Activated T-cell treated with anti-CD3 and anti-CD28 coated beads, Interleukin-2, amount 50 U/mL, for 48 hours (primary cell): ENCODE results near the gene RHOBTB1.

Source experiments
- DNase-seq, 2 experiments: peaks; one replicate each; pipeline ENCODE4 v3.0.0-alpha.2; 2020

RHOBTB1 gene

DNA sequence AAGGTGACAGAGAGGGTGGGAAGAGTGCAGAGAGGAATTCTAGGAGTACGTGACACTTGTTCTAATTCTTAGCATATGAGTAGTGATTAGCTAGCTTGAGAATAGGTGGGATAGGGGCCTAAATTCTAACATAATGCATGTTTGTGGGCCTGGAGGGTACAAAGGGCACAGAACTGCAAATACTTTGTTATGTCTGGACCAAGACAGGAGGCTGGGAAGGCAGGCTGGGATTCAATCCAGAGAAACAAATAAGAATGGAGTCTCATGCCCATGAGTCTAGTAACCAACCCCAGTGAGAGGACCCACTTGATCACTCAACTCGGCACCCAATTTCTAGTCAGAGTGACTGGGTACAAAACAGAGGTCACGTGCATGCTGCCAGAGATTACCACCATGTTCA, 40.9 kb downstream of the RHOBTB1 start:
- no peak for DNase-seq

DNA sequence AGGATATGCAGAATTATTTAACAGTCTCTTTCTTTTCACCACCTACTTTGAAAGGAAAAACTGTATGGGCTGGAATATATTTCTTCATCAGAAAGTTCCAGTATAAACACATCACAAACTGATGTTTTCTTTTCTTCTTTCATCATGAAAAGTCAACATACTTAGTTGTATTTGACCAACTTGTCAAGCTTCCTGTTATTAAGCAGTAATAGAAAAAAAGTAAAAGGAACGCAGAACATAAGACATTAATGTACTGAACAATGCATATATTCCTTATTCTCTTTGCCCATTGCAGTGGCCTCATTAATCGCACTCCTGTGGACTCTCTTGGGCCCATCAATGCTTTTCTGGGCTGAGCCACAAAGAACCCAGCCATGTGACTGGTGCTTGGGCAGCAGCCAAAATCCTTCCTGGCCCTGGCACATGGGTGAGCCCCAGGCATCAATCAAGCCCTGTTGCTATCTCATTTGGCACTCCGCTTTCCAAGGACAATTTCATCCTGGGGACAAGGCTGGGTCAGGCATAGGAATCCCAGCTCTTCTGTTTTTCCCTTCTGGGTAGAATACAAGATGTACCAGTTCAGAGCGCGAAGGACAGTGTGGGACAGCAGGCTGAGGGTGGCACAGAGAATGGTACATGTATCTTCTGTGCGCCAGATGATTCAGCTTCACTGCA, 42.3 kb downstream of the RHOBTB1 start:
- DNase-seq: no peak

DNA sequence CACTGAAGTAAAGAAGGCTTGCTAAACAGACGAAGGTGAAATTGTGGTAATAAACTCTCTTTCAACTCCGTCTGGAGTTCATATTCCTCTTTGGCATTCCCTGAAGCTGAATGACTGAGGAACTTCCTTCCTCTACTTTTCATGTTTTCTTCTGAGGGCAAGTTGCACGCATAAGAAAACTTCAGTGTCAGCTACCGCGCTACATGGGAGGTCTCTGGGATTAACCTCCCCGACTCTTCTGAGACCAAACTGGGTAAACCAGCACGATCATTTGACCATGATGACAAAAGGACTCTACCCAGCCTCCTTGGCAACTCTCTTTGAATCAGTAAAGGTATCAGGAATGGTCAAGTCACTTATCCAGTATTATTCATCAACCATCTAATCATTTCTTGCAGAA, 44.7 kb downstream of the RHOBTB1 start:
- DNase-seq: no peak

DNA sequence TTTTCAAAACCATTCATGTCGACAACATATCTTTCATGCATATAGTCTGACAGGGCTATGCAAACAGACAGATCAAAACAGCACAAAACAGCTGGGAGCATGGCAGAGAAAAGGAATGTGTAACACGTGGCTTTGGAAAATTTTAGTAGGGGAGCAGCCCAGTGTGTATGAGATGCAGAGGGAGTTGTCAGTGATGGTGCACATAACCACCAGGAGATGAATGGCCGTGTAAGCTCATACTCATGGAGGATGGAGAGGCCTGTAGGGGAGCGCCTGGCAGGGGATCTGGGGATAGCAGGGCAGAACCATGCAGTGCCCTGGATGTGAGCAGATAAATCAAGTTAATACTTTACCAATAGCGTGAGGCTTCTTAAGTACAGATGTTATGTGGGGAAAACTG, 45.7 kb downstream of the RHOBTB1 start:
- no peak for DNase-seq

DNA sequence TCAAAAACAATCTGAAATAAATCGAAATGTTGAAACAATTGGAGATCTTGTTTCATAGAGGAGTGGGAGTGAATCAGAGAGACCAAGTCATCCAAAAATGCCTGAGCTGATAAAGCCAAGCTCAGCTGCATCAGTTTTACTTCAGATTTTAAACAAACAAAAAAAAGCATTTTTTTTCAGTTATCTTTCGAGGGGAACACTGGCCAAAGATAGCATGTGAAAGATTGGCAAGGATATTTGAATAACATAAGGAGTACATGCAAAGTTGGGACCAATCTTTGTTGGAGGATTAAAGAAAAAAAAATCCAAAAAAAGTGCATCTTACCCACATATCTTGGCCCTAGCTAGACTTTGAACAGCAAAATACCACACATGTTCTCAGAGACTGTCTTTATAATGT, 47.2 kb downstream of the RHOBTB1 start:
- no peak for DNase-seq

DNA sequence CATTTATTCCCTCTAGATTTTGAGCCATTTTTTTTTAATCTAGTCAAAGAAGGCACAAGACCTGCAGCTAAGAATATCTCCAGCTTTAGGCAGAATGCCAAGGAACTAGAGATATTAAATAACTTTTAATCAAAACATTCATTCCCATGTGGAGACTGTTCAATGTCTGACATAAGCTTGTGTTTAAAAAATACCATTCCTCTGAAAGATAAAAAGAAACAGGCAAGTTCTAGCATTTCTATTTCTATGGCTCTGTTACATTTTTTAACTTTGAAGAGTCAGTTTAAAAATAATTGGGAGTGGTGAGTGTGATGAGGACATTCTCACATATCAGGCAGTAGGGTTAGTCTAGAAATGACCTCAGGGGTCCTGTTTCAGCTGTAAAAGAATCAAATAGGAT, 48.0 kb downstream of the RHOBTB1 start:
- DNase-seq: no peak

DNA sequence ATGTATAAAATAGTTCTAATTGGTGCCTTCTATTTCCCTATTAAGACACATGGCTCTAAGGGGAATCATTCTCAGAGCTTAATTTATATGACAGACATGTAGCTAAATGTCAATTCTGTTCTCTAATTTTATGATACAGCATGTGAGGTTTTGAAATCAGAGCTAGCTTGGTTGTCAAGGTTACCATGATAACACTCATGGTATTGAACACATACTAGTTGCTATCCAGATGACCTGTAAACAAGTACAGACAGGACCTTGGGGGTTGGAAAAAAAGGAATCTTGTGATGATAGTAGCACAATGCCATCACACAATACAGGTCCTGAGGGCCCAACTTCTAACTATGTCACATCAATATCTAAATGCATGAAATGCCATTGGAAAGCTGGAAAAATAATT, 49.2 kb downstream of the RHOBTB1 start:
- no peak for DNase-seq

DNA sequence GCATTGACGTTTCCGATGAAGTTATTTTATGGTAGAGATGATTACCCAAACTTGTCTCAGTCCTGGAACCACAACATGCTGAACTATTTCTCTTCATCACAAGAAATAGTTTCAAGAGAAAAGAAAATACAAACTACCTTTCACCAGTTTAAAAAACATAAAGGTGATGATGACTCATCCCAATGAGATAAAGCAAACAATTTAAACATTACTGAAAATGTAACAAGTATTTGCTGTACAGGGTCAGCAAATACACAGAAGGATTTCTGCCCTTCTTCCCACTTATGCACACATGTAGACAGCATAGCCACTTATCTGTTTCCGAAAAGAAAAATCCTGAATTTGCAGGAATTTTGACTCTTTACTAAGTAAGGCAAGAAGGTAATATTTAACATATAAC, 50.8 kb downstream of the RHOBTB1 start:
- no peak for DNase-seq

DNA sequence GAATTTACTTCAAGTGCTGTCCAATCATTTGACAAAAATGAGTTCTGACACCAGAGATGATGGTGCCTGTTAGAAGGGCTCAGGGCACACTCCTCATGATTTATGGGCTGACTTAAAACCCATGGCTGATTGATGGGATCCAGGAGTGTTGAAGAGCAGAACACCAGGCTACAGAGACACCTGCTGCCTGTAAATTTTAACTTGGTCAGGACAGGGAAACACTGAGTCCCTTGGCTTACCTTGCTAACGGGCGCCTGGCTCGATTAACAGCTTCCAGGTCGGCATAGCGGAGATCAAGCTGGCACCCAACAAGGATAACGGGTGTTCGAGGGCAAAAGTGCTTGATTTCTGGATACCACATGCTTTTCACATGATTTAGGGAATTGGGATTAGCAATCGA, 51.4 kb downstream of the RHOBTB1 start:
- DNase-seq: no peak

DNA sequence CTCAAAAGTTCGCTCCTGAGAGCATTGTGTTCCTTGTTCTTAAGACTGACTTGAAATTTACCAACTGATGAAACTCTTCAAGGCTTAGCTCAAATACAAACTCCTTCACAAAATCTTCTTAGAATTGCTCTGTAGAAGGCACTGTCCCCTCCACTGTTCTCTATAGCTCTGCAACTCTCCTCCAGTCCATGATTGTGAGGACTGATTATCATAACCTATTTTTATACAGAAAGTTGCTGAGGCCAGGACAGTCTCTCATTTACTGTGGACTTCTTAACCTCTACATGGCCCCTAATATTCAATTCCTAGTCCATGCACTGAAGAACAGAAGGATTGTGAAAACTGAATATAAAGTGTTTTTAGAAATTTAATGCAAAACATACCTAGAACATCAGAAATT, 53.2 kb downstream of the RHOBTB1 start:
- DNase-seq: no peak

DNA sequence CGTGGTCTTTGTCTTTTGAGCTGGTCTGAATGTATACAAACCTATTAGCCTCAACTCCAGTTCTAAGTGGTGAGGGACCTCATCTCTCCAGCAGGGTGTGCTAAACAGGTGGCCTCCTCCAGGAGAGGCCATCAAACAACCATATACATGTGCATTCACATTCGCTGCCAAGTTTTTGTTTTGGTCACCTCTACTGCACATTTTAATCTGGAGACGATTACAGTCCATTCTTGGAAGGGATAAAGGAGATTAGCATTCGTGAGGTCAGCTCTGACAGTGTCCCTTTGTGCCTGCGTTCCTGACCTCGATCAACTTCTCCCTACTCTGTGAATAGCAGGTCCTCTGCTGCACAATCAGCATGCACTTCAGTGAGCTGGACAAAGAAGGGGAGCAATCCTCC, 60.8 kb downstream of the RHOBTB1 start:
- no peak for DNase-seq

DNA sequence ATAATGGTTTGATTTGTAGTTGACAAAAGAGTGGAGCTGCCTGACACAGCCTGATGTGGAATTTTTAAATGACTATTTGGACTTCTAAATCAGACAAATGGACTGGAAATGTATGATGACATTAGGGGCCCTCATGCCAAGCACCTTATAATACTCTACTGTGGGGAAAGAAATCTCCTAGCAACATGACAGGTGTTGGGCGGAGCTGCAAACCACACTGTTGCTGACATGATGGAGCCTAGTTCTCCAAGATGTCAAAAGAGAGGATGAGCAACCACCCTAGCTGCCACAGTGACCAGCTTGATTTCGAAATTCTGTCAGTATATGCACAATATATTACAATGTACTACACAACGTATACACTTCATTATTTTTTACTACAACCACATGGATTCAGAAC, 65.8 kb downstream of the RHOBTB1 start:
- no peak for DNase-seq

DNA sequence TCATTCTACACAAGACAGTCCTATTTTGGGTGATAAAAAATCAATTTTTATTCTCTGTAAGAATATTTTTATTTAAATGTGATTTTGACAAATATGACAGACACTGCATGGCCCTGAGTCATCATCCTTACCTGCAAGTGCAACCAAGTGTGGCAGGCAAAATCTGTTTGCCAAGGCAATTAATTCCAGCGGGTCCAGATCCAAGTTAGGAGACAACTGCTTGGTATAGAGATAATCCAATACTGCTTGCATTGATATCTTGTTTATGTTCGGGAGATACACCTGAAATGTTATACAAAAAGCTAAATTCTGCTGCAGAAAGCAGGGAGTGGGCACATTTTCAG, 66.2 kb downstream of the RHOBTB1 start:
- no peak for DNase-seq

DNA sequence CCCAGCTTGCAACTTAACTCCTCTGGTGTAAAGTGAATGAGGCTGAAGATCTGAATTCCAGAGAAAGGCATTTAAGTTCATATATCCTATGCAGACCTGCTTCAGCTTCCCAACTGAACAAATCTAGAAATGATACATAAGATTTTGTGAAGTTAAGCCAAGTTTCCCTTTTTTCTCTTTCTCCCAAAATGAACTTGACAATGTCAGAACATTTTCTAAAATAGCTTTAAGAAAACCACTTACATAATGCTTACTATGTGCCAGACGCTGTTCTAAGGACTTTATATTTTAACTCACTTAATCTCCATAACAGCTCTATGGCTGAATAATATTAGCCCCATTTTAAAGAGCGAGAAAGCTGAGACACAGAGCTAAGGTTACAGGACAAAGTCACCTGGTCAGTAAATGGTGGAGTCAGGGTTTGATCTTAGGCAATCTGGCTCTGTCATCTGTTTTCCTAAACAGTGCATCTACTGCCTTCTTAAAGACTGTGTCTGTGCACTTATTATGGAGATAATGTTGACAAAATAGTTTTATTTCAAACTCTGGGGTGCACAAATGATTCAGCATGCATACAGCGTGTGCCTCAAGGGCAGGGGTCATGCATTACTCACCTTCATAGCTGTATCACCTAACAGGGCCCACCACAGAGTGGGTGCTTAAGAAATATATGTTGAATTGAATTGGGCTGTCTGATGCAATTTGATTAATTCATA, 66.8 kb downstream of the RHOBTB1 start:
- no peak for DNase-seq

DNA sequence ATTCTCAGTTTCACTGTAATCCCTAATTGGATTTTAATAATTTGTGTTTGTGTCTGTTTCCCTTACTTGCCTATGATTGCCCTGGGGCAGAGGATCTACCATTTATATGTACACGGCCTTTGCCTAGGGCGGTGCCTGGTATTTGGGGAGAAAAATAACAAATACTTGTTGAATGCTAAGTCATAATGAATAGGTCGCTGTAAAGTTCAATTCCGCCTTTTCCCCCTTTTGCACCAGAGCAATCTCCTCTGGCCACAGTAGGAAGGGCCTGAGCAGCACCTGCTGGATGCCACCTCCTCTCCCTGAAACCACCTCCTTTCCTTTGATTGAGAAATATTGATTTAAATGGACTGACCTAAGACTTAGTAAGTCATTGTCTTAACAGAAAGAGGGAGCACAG, 70.2 kb downstream of the RHOBTB1 start:
- no peak for DNase-seq

DNA sequence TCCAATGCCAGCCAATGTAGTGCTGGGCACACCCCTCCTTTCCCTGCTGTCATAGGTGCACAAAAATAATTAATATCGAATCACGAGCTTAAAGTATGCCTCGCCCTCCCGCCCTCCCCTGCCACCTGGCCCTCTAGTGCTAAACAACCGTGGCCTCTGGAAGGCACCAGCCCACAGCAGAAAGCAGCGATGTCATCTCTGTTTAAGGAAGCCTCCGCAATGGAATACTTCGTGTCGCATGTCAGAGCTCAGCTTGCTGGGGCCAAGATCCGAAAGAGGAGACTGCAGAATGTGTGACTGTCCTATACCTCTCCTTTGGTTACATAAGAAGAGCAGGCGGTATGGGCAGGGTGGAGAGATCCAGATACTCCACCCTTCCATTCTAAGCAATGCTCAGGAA, 71.5 kb downstream of the RHOBTB1 start:
- no peak for DNase-seq

DNA sequence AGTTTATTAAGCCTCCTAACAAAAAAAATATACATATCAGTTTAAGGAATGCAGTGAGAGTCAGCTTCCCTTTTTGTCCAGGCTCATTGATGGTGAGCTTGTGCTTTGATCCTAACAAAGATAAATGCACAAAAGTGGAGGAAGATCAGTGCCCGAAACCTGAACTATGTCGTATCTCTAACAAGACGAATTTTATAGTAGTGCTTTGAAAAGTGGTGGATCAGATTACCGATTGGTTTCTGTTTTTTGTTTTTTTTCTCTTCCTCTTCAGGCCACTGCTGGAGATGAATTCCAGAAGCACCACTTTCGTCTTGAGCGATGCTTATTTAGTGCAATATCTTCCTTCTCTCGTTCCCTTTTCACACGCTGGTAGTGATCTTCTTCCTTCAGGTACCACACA, 72.8 kb downstream of the RHOBTB1 start:
- no peak for DNase-seq

DNA sequence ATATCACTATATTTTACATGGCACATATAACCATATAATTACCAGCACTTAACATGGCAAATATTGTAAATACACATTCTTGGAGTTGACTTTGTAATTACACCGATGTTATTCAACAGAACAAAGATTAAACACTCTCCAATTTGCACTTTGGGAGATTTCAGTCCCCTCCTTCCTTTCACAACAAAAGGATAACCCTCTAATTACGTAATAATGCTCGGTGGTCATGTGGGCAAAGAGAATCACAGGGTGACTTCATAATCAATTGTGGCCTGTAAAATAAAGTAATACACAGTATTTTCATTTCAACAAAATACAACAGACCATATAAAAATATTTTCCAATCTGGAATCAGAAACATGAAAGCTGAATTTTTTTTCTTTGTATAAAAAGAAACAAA, 73.2 kb downstream of the RHOBTB1 start:
- no peak for DNase-seq

DNA sequence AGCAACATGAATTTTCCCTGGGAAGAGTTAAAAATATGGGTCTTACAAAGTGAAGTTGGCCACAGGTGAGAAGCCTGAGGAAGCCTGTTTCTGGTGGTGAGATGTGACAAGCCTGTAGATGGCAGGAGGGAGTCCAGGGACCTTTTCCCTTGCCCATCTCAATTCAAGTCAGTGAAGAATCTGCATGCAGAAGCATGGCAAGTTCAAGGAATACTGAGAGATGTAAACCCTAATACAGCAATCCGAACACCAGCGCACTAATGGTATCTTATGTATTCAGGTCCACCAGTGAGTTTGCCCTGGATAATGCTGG, 73.6 kb downstream of the RHOBTB1 start:
- no peak for DNase-seq

DNA sequence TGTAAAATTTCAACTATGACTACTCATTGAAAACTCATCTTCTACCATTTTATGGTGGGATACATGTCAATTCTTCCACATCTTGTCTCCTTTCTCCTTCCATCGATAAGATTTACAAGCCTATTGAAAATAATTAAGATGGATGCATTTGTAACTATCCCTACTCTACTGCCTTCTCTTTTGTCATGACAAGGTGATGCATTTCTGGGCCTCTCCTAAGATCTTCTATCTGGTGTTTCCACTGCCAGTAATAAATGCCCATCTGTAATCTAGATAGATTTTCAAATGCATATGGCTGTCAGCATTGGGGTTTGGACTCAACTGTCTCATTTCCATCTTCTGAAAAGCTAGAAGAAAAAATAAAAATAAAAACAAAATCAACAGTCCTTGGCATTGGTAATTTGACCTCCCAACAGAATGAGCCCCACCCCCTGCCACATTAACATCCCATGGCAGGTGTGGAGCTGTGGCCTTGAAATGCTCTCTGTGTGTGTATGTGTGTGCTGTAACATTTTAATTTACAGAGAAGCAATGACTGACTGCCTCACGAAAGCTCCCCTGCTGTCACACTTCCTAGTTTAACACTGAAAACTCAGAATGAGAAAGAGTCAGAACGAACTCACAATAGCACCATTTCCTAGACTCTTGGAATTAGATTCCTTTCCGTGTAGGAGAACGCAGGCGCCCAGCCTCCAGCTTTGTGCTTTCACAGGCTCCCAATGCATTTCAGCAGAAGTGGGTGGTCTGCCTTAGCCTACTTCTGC, 74.2 kb downstream of the RHOBTB1 start:
- no peak for DNase-seq

DNA sequence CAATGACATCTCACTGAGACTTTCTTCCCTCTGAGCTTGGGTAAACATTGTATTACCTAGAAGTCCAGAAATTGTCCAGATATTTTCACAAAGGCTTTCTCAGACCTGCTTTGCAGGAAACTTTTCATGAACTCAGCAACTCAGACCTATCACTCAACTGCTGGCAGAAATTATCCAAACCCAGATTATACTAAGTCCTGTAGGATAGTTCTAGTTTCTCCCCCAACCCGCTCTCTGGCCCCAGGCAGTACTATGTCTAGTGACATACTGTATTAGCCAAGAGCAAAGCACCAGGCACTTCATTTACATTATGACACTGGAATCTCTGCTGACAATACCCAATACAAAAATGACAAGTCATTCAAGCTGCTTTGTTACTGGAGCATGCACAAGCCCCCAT, 75.0 kb downstream of the RHOBTB1 start:
- no peak for DNase-seq

DNA sequence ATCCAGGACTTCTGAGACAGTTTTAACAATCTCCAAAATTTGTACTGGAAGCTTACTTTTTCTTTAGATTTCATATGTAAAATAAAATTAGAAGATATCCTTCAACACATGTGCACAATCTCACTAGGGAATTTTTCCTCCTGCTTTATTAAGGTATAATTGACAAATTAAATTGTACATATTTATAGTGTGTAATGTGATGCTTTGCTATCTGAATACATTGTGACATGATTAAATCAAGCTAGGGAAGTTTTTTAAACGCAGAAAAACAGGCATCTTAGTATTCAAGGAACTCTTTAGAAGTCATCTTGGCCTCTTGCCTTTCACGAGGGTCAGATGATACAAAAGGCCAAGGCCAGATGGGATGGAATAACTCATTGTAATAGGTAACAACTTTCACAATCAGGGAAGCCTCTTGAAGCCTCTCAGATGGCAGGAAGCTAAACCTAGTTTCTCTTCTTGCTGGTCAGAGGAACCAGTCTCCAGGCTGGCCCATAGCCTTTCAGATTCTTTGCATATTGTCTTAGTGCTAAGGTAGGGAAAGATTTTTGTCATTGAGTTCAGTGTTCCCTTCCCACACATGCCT, 78.7 kb downstream of the RHOBTB1 start:
- DNase-seq: no peak

DNA sequence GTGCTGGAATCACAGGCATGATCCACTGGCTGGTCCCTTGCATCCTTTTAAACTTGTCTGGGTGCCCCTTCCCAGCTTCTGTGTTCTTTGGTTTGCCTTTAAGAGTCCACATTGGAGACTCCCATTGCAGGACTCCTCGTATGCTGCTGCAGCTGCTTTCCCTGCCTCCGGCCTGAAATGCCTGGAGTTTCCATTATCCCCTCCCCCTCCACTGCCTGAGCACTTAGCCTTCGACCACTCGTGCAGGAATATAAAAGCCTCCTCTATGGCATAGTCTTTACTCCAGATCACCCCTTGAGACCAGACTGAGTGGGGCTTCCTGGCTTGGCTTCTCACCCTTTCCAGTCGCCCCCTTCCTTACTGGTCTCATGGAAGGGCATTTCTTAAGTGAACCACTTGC, 80.2 kb downstream of the RHOBTB1 start:
- no peak for DNase-seq

DNA sequence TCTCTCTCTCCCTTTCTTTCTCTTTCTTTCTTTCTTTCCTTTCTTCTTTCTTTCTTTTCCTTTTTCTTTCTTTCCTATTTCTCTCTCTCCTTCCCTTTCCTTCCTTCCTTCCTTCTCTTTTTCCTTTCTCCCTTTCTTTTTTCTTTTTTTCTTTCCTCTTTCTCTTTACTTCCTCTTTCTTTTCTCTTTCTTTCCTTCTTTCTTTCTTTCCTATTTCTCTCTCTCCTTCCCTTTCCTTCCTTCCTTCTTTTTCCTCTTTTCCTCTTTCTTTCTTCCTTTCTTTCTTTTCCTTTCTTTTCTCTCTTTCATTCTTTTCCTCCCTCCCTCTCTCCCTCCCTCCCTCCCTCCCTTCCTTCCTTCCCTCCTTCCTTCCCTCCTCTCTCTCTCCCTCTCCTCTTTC, 81.5 kb downstream of the RHOBTB1 start:
- DNase-seq: no peak
